ENCODE results near the gene SCN5A. TPM values are rescaled to one million over a fixed set of nuclear protein-coding genes. Genes with fewer than 3 reads are reported as not detected.

Gene SCN5A
- total RNA-seq, 3 donors from 2014 or later, result not detected

DNA sequence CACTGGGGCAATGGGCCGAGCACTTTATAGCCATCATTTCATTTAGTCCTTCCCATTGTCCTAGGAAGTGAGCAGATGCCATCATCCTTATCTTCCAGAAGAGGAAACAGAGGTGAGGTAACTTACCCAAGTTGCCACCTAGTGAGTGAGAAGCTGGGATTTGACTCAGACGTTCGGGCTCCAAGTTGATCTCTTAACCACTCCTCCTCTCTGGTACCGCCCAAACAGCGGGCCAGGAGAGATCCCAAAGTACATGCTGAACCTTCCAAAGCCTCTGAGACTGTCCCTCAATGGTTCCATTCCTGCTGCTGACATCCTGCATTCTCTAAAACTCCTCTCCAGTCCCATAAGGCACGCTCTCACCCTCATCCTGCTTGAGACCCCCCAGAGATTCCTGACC, 97.1 kb downstream of the SCN5A start:
- peaks cover 8% of the 10 kb centered on the region for H3K9me3 Mint-ChIP-seq
- H3K4me1 Mint-ChIP-seq (ENCODE audit: low read depth), result no peaks in the 10 kb centered on the region
- DNase-seq (no peak), ATAC-seq (no peak)
- H3K36me3 Mint-ChIP-seq (ENCODE audit: insufficient read depth), result no peaks in the 10 kb centered on the region
- peaks cover 4% of the 10 kb centered on the region for H3K27me3 Mint-ChIP-seq (ENCODE audit: low read depth)
- H3K4me3 Mint-ChIP-seq, result no peak overlapping the region

DNA sequence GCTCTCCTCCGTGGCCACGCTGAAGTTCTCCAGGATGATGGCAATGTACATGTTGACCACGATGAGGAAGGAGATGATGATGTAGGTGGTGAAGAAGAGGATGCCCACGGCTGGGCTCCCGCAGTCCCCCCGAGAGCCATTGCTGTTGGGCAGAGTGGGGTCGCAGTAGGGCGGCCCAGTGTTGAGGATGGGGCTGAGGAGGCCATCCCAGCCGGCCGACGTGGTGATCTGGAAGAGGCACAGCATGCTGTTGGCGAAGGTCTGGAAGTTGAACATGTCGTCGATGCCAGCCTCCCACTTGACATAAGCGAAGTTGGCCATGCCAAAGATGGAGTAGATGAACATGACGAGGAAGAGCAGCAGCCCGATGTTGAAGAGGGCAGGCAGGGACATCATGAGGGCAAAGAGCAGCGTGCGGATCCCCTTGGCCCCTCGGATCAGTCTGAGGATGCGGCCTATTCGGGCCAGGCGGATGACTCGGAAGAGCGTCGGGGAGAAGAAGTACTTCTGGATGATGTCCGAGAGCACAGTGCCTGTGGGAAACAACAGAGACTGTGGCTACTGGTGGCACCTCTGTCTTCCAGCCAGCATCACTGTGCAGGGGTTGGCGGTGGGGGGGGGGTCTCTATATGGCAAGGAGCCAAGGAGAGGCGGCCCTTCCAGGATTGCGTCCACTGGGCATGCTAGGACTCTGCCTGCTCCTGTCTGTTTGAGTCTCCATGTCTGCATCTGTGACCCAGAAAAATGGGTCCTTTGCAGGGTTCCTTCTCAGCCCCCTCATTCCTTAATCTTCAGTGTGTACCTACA, 98.3 kb downstream of the SCN5A start:
- Mint-ChIP-seq H3K36me3 (ENCODE audit: insufficient read depth) (no peaks in the 10 kb centered on the region), H3K9me3 (peaks cover 8% of the 10 kb centered on the region), H3K4me1 (ENCODE audit: low read depth) (no peaks in the 10 kb centered on the region), H3K4me3 (no peak overlapping the region), H3K27me3 (ENCODE audit: low read depth) (no peaks in the 10 kb centered on the region)
- ATAC-seq (no peak), DNase-seq (no peak)

DNA sequence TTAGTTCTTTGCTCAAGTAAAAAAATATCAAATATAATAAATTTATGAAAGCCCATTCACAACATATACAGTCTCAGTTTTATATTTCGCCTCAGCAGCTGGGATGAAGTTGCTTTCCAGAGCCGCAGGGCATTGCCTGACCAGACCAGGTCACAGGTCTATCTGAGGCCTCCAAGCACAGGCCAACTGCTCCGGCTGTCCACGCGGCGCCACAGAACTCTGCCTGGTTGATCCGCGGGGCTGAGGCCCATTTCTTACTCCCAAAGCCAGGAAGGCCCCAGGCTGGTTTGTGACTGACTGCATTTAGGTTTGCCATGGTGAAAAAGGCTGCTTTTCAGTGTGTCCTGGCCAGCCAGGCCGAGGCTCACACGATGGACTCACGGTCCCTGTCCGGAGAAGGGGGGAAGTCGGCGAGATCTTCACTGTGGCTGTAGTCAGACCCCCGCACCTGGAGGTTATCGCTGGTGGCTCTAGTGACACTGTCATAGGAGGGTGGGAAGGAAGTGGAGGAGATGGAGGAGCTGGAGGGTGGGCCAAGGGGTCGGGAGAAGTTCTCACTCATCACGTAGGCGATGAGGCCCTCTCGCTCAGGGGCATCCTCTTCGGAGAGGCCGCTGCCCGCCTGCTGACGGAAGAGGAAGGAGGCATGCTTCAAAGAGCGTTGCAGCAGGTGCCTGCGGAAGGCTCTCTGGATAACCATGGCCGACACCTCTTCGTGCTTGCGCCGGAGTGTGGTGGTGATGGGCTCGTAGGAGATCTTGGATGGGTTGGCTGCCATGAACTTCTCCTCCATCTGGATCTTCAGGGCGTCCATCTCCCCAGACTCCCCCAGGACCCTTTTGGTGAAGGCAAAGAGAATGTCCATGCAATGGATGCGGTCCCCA, 99.3 kb downstream of the SCN5A start:
- no peaks in the 10 kb centered on the region for H3K4me1 Mint-ChIP-seq (ENCODE audit: low read depth)
- H3K27me3 Mint-ChIP-seq (ENCODE audit: low read depth), result no peaks in the 10 kb centered on the region
- DNase-seq, result no peak
- H3K9me3 Mint-ChIP-seq, result peaks cover 8% of the 10 kb centered on the region
- no peak for ATAC-seq
- H3K36me3 Mint-ChIP-seq (ENCODE audit: insufficient read depth), result no peaks in the 10 kb centered on the region
- no peak overlapping the region for H3K4me3 Mint-ChIP-seq

DNA sequence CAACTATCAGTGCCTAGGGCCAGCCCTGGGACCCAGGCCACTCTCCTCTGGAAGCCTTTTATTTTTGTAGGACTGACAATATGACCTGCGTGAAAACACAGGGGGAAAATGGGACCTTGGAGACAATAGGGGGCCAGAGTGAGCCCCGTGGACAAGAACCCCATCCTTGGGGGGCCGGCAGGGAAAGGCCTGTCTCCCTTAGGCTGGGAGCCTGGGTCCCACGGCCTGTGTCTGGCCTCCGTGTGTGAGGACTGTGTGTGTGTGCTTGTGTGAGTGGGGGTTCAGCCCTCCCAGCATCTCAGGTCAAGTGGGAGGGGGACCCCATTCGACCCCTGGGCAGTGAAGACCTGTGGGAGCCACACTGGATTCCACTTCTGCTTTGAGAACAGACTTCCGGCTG, 100.0 kb downstream of the SCN5A start:
- no peak for DNase-seq
- H3K9me3 Mint-ChIP-seq, result peaks cover 8% of the 10 kb centered on the region
- H3K4me1 Mint-ChIP-seq (ENCODE audit: low read depth), result no peaks in the 10 kb centered on the region
- no peak for ATAC-seq
- no peaks in the 10 kb centered on the region for H3K27me3 Mint-ChIP-seq (ENCODE audit: low read depth)
- H3K4me3 Mint-ChIP-seq, result no peak overlapping the region
- no peaks in the 10 kb centered on the region for H3K36me3 Mint-ChIP-seq (ENCODE audit: insufficient read depth)

DNA sequence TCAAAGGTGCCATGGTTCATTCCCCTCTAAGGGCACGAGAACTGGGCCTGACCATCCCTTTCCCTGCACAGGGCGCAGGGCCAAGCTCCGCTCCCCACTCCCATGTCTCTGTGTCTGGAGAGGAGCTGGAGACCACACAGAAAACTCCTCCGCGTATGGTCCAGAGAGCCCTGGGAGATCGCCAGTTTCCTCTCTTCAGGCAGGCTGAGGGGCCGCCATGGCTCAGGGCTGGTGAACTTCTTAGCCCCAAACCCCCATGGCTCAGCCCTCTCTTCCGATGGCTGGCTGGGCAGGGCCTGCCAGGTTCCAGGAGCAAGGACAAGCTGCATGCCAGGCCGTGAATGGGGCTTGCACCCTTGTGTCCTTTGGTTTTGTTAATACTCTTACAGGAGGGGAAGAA, 100.4 kb downstream of the SCN5A start:
- no peaks in the 10 kb centered on the region for H3K27me3 Mint-ChIP-seq (ENCODE audit: low read depth)
- ATAC-seq (no peak), DNase-seq (no peak)
- peaks cover 5% of the 10 kb centered on the region for H3K9me3 Mint-ChIP-seq
- no peak overlapping the region for H3K4me3 Mint-ChIP-seq
- no peaks in the 10 kb centered on the region for H3K36me3 Mint-ChIP-seq (ENCODE audit: insufficient read depth)
- H3K4me1 Mint-ChIP-seq (ENCODE audit: low read depth), result no peaks in the 10 kb centered on the region

DNA sequence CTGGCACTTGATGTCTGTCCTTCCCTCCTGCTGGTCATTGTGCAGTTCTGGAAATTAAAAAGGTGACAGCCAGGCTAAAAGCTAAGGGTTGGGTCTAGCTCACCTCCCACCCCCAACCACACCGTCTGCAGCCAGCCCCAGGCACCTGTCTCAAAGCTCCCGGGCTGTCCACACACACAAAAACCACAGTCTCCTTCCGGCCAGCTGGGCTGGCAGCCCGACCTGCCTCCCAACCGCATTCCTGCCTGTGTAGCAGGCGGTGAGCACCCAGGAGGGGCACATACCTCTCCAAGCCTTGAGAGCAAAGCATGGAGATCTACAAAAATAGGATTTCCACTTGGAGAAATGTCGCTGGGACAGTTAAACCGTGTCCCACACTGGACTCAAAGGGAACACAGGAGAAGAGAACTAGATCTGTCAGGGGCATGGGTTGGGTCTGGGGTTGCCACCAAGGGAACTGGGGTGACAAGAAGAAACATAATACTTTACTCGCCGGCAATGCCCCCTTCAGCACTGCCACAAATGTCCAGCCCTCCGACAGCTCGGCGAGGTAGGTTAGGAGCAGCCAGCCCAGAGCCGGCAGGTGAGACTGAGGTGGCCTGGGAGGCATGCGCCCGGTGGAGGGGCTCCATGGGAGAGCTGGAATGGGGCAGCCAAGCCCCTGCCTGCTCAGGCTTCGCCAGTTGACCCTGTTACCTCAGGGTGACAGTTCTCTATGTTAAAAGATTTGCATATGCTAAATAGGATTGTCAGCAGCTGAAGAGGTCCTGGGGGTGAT, 101.1 kb downstream of the SCN5A start:
- no peaks in the 10 kb centered on the region for H3K36me3 Mint-ChIP-seq (ENCODE audit: insufficient read depth)
- DNase-seq, result no peak

DNA sequence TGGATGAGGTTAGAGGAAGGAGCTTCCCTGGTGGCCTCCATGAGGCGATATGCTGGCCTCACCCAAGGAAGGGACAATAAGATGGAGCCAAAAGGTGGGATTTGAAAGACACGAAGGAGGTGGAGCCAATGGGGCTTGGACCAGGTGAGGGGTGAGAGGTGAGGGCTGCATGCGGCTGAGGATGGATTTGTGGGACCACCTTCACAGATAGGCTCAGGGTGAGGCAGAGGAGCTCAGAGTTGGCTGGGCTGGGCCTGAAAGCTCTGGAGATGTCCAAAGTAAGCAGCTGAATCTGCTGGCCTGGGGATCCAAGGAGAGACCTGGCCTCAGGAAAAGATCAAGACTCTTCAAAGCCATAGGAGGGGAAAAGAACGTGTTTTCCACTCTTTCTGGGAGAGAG, 103.5 kb downstream of the SCN5A start:
- Mint-ChIP-seq H3K9me3 (no peaks in the 10 kb centered on the region), H3K27me3 (ENCODE audit: low read depth) (no peaks in the 10 kb centered on the region), H3K4me1 (ENCODE audit: low read depth) (no peaks in the 10 kb centered on the region), H3K36me3 (ENCODE audit: insufficient read depth) (no peaks in the 10 kb centered on the region), H3K4me3 (no peak overlapping the region)
- ATAC-seq, result no peak
- DNase-seq, result no peak

More for the DNA sequence above, 101.1 kb downstream of the SCN5A start:
- no peaks in the 10 kb centered on the region for H3K9me3 Mint-ChIP-seq
- no peak overlapping the region for H3K4me3 Mint-ChIP-seq
- no peaks in the 10 kb centered on the region for H3K27me3 Mint-ChIP-seq (ENCODE audit: low read depth)
- H3K4me1 Mint-ChIP-seq (ENCODE audit: low read depth), result no peaks in the 10 kb centered on the region
- ATAC-seq, result no peak

DNA sequence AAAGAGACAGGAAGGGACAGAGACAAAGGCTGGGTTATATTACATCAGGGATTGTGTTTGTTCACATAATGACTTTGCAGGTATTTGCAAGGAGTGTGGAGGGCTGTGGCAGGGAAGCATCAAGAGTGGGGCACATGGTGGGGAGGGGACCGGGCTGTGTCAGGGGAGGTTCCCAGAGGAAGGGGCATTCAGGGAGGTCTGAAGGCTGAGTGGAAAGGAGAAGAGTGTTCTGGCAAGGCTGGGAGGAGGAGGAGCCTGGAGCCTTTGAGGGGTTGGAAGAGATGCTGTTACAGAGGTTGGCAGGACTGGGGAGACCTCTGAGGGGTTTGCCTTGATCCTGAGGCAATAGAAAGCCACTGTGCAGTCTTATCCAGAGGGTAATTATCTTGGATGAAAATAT, 103.9 kb downstream of the SCN5A start:
- H3K4me3 Mint-ChIP-seq, result no peak overlapping the region
- DNase-seq (no peak), ATAC-seq (no peak)
- H3K36me3 Mint-ChIP-seq (ENCODE audit: insufficient read depth), result no peaks in the 10 kb centered on the region
- H3K9me3 Mint-ChIP-seq, result no peaks in the 10 kb centered on the region
- no peaks in the 10 kb centered on the region for H3K27me3 Mint-ChIP-seq (ENCODE audit: low read depth)
- H3K4me1 Mint-ChIP-seq (ENCODE audit: low read depth), result no peaks in the 10 kb centered on the region

DNA sequence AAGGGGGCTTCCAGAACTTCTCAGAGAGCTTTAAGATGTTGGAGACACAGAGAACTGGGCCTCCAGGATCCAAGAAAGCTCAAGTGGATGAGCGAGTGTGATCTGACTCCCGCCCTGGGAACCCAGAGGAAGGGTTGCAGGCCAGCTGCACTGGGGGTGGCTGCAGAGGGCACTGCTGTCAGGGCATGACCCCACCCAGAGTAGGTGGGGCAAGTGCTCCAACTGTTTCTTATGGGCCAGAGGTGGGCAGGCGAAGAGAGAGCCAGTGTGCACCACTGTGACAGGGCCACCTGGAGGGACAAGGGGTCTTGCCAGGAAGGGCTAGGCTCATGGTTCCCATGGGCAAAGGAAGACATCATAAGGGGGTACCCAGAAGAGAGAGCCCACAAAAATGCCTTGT, 104.6 kb downstream of the SCN5A start:
- Mint-ChIP-seq H3K4me3 (no peak overlapping the region), H3K9me3 (no peaks in the 10 kb centered on the region), H3K27me3 (ENCODE audit: low read depth) (no peaks in the 10 kb centered on the region), H3K4me1 (ENCODE audit: low read depth) (no peaks in the 10 kb centered on the region), H3K36me3 (ENCODE audit: insufficient read depth) (no peaks in the 10 kb centered on the region)
- ATAC-seq (no peak), DNase-seq (no peak)

DNA sequence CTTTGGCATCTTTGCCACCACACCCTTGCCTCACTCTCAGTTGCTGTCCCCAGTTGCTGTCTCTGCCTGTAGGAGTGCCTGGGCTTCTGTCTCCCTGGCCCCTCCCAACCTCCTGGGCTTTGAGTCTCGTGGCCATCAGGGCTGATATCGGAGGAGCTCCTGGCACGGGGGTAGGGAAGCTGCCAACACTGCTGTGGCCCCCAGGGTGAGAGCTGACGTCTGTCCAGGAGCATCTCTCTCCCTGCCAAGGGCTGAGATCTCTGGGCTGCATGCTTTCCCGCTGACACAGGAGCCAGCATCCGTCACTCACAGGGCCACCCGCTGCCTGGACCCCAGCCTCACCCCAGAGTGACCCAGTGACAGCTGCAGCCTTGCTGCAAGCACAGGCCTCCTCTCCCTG, 105.9 kb downstream of the SCN5A start:
- Mint-ChIP-seq H3K36me3 (ENCODE audit: insufficient read depth) (peaks cover 2% of the 10 kb centered on the region), H3K9me3 (no peaks in the 10 kb centered on the region), H3K27me3 (ENCODE audit: low read depth) (no peaks in the 10 kb centered on the region), H3K4me3 (no peak overlapping the region), H3K4me1 (ENCODE audit: low read depth) (no peaks in the 10 kb centered on the region)
- DNase-seq (no peak), ATAC-seq (no peak)

DNA sequence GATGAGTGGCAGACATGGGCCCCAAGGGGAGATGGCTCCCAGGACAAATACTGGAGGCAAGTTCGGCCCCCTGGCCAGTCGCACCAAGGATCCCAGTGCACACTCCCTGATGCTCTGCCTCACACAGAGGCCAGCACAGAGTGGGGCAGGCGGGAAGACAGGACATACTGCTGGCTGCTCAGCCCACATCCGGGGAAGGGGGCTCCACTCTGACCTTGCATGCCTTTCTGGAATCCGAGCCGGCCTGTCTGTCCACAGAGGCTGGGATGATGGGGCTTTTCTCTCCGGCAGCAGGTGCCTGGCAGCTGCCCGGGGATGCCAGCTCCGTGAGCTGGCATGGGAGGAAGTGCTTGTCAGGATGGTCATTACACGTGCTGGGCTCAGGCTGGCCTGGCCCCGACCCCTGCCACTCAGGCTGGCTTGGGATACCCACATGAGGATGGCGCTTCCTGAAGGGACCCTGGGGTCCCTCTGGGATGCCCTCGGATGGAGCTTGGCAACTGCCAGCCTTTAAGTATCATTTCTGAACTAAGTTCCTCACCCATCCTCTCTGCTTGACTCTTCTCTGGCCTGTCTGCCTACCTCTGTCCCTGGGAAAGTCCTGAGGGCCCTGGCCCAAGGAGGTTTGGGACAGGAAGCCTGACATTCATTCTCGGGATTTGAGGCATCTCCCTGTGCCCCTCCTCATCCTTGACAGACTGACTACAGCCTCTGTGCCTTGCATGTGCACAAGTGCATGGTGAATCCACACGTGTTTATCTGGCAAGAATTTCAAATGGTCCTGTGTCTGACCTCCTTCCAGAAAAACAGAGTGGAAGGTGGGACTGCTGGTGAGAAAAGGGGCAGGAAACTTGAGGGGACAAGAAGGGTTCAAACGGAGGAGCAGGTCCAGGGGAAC, 106.8 kb downstream of the SCN5A start:
- Mint-ChIP-seq H3K4me3 (no peak overlapping the region), H3K36me3 (ENCODE audit: insufficient read depth) (peaks cover 2% of the 10 kb centered on the region), H3K4me1 (ENCODE audit: low read depth) (no peaks in the 10 kb centered on the region), H3K27me3 (ENCODE audit: low read depth) (no peaks in the 10 kb centered on the region), H3K9me3 (no peaks in the 10 kb centered on the region)
- ATAC-seq (no peak), DNase-seq (no peak)

DNA sequence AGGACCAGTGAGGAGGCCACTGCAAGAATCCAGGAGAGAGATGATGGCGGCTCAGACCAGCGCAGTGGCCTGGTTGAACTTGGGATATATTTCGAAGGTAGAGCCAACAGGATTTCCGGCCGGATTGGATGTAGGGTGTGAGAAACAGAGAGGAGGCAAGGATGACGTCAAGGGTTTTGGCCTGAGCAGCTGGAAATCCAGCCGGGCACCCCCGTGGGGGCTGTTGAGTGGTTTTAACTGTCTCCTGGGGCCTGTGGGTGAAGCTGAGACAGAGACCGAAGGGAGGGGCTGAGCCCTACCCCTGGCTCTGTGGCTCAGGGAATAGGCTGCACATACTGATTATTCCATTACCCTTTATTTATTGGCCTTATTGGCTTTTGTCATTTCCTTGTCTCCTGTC, 107.7 kb downstream of the SCN5A start:
- Mint-ChIP-seq H3K4me3 (no peak overlapping the region), H3K36me3 (ENCODE audit: insufficient read depth) (peaks cover 2% of the 10 kb centered on the region), H3K9me3 (no peaks in the 10 kb centered on the region), H3K4me1 (ENCODE audit: low read depth) (no peaks in the 10 kb centered on the region), H3K27me3 (ENCODE audit: low read depth) (no peaks in the 10 kb centered on the region)
- ATAC-seq (no peak), DNase-seq (no peak)

DNA sequence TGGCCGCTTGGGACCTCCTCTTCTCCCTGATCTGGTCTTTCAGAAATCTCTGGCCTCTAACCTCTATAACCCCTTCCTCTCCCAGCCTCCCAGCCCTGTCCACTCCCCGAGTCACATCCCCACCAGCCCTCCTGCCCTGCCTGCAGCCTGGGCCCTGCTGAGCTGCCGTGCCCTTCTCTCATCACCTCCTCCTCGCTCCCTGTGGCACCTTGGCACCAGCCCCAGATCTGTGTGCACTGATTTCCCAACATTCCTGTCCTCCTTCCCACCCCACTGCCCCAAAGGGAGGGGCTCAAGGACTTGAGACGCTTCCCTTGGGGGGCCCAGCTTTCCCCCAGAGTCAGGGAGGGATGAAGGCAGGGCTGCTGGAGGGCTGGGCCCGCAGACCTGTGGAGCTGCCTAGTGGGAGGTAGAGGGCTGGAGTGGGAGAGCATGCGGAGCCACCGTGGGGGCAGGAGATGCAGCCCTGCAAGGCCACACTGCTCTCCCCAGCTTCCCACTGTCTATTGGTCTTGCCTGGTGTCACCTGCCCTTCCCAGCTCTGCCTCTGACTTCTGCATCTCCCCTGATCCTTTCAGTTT, 110.6 kb downstream of the SCN5A start:
- Mint-ChIP-seq H3K4me3 (no peak overlapping the region), H3K4me1 (ENCODE audit: low read depth) (peaks cover 1% of the 10 kb centered on the region), H3K9me3 (no peaks in the 10 kb centered on the region), H3K36me3 (ENCODE audit: insufficient read depth) (peaks cover 13% of the 10 kb centered on the region), H3K27me3 (ENCODE audit: low read depth) (no peaks in the 10 kb centered on the region)
- DNase-seq (no peak), ATAC-seq (no peak)
